Hepatocyte (in vitro differentiated cells): ENCODE measurements around the gene TGM4. TPM values are rescaled to one million over a fixed set of nuclear protein-coding genes. Genes with fewer than 3 reads are reported as not detected.

Experiments
- DNase-seq: peaks from one replicate; pipeline ENCODE4 v3.0.0-alpha.2; 2016; ENCODE audit warnings: low spot score
- H2AFZ ChIP-seq: fragments of 200-600 bp; sonication (generic); 2 replicates; pipeline ENCODE4 v1.6.0; 2016; ENCODE audit warnings: antibody characterized with exemption, mild to moderate bottlenecking
- H3K27ac ChIP-seq: fragments of 200-600 bp; sonication (generic); 2 replicates; pipeline ENCODE4 v1.5.1; 2016; ENCODE audit warnings: mild to moderate bottlenecking
- H3K27me3 ChIP-seq: fragments of 200-600 bp; sonication (generic); 2 replicates; pipeline ENCODE4 v1.6.1; 2016
- H3K36me3 ChIP-seq: fragments of 200-600 bp; sonication (generic); replicated peaks from 2 replicates; pipeline ENCODE4 v1.5.1; 2016; ENCODE audit warnings: low read depth; ENCODE audit not compliant: insufficient read depth
- H3K4me1 ChIP-seq: fragments of 200-600 bp; sonication (generic); 2 replicates; pipeline ENCODE4 v1.5.1; 2016; ENCODE audit warnings: mild to moderate bottlenecking, moderate library complexity; ENCODE audit not compliant: insufficient read depth
- H3K4me2 ChIP-seq: fragments of 200-600 bp; sonication (generic); 2 replicates; pipeline ENCODE4 v1.6.0; 2016
- H3K4me3 ChIP-seq: fragments of 200-600 bp; sonication (generic); 2 replicates; pipeline ENCODE4 v1.5.1; 2016; ENCODE audit warnings: mild to moderate bottlenecking
- H3K79me2 ChIP-seq: fragments of 200-600 bp; sonication (generic); 2 replicates; pipeline ENCODE4 v1.6.0; 2017; ENCODE audit warnings: mild to moderate bottlenecking
- H3K9me2 ChIP-seq: fragments of 200-600 bp; sonication (generic); replicated peaks from 2 replicates; pipeline ENCODE4 v1.6.0; 2017; ENCODE audit warnings: mild to moderate bottlenecking; ENCODE audit not compliant: insufficient read depth
- H3K9me3 ChIP-seq: fragments of 200-600 bp; sonication (generic); 2 replicates; pipeline ENCODE4 v1.5.1; 2016; ENCODE audit warnings: low read depth, mild to moderate bottlenecking
- H4K20me1 ChIP-seq: fragments of 200-600 bp; sonication (generic); 2 replicates; pipeline ENCODE4 v1.6.0; 2016; ENCODE audit warnings: mild to moderate bottlenecking; ENCODE audit not compliant: insufficient read depth, poor library complexity, severe bottlenecking
- CTCF ChIP-seq: fragments of 200-600 bp; sonication (generic); IDR thresholded peaks from 2 replicates; pipeline ENCODE4 v1.5.1; 2016; ENCODE audit warnings: antibody characterized with exemption, mild to moderate bottlenecking; ENCODE audit not compliant: poor library complexity
- EZH2 ChIP-seq: fragments of 200-600 bp; sonication (generic); IDR thresholded peaks from 2 replicates; pipeline ENCODE4 v1.6.1; 2016; ENCODE audit warnings: antibody characterized with exemption, mild to moderate bottlenecking, borderline replicate concordance
- EZH2phosphoT487 ChIP-seq: fragments of 200-600 bp; sonication (generic); IDR thresholded peaks from one replicate; pipeline ENCODE4 v1.6.1; 2018; ENCODE audit warnings: antibody characterized with exemption, mild to moderate bottlenecking, low read depth, moderate library complexity; ENCODE audit not compliant: unreplicated experiment, severe bottlenecking
- WGBS: methylation state at CpG from one replicate; pipeline ENCODE4 v1.1.6; 2016; ENCODE audit warnings: low lambda C conversion rate; ENCODE audit errors: missing lambda C conversion rate; 5-methylcytosine and 5-hydroxymethylcytosine counted together
- polyA plus RNA-seq: library from polyadenylated mRNA; unstranded; fragments of >200 nt; fragmentation: Nextera tagmentation; extraction: Ambion mirVana; gene quantifications from 2 replicates; pipeline ENCODE4 v1.2.1, GENCODE V29; 2016
- total RNA-seq: library from RNA; depleted of rRNA; stranded (reverse); fragments of >200 nt; gene quantifications from 2 replicates; pipeline ENCODE4 v1.2.3, GENCODE V29; 2014

TGM4 gene
- total and polyA plus RNA-seq, 2 experiments from 2014 or later = 0.43 TPM; not detected in 1

GRCh38 chr3:44899683-44900367 is 25.4 kb downstream of the TGM4 start:
- H3K9me2 ChIP-seq = no peaks in the 10 kb centered on the region
- H3K79me2 ChIP-seq = no peaks in the 10 kb centered on the region
- H3K27me3 ChIP-seq = no peaks in the 10 kb centered on the region
- no peak overlapping the region for H3K4me3 ChIP-seq
- no peak for TF ChIP-seq EZH2
- no peak for TF ChIP-seq CTCF
- TF ChIP-seq EZH2phosphoT487 = no peak
- no peaks in the 10 kb centered on the region for H3K9me3 ChIP-seq
- no peak for DNase-seq
- no peak overlapping the region for H2AFZ ChIP-seq
- H3K27ac ChIP-seq = no peak overlapping the region
- H3K4me2 ChIP-seq = no peak overlapping the region
- 62% methylated on average over 13 of the region's 13 CpGs for WGBS
- H3K36me3 ChIP-seq = no peaks in the 10 kb centered on the region
- H3K4me1 ChIP-seq = no peaks in the 10 kb centered on the region
- H4K20me1 ChIP-seq = no peaks in the 10 kb centered on the region

GRCh38 chr3:44902628-44903027 is 28.2 kb downstream of the TGM4 start:
- DNase-seq = no peak
- Histone ChIP-seq H2AFZ (no peak overlapping the region), H3K9me2 (no peaks in the 10 kb centered on the region), H3K79me2 (no peaks in the 10 kb centered on the region), H3K4me1 (no peaks in the 10 kb centered on the region), H3K4me3 (no peak overlapping the region), H3K27ac (no peak overlapping the region), H4K20me1 (no peaks in the 10 kb centered on the region), H3K36me3 (no peaks in the 10 kb centered on the region), H3K4me2 (no peak overlapping the region), H3K27me3 (no peaks in the 10 kb centered on the region), H3K9me3 (no peaks in the 10 kb centered on the region)
- TF ChIP-seq EZH2phosphoT487 (no peak), CTCF (no peak), EZH2 (no peak)
- WGBS = 47% methylated on average over 4 of the region's 4 CpGs

- no peaks in the 10 kb centered on the region for H3K4me1 ChIP-seq
- no peak overlapping the region for H3K4me2 ChIP-seq
- 56% methylated on average over 2 of the region's 2 CpGs for WGBS
- no peaks in the 10 kb centered on the region for H3K9me2 ChIP-seq
- no peaks in the 10 kb centered on the region for H4K20me1 ChIP-seq
- no peak for DNase-seq
- H3K4me3 ChIP-seq = no peak overlapping the region
- no peak for TF ChIP-seq EZH2
- TF ChIP-seq EZH2phosphoT487 = no peak
- no peak for TF ChIP-seq CTCF
- H3K79me2 ChIP-seq = no peaks in the 10 kb centered on the region
- H3K36me3 ChIP-seq = no peaks in the 10 kb centered on the region
- H3K27ac ChIP-seq = no peak overlapping the region
- no peaks in the 10 kb centered on the region for H3K27me3 ChIP-seq
- H2AFZ ChIP-seq = no peak overlapping the region
- H3K9me3 ChIP-seq = no peaks in the 10 kb centered on the region
Observed at GRCh38 chr3:44903314-44903713, 28.9 kb downstream of the TGM4 start.

GRCh38 chr3:44903751-44904150 is 29.3 kb downstream of the TGM4 start:
- DNase-seq = no peak
- H2AFZ ChIP-seq = no peak overlapping the region
- H3K4me1 ChIP-seq = no peaks in the 10 kb centered on the region
- no peak overlapping the region for H3K4me3 ChIP-seq
- H3K36me3 ChIP-seq = no peaks in the 10 kb centered on the region
- TF ChIP-seq EZH2 (no peak), EZH2phosphoT487 (no peak), CTCF (no peak)
- H3K9me3 ChIP-seq = no peaks in the 10 kb centered on the region
- no peak overlapping the region for H3K27ac ChIP-seq
- no peaks in the 10 kb centered on the region for H3K27me3 ChIP-seq
- H3K4me2 ChIP-seq = no peak overlapping the region
- H3K79me2 ChIP-seq = no peaks in the 10 kb centered on the region
- no peaks in the 10 kb centered on the region for H3K9me2 ChIP-seq
- no peaks in the 10 kb centered on the region for H4K20me1 ChIP-seq
- 93% methylated on average over 15 of the region's 15 CpGs for WGBS
